GM19238 (cell line): Measurements from ENCODE around the gene TTC7B.

Experiments
- DNase-seq: peaks from one replicate; pipeline ENCODE4 v3.0.0; 2011; ENCODE audit warnings: low spot score; ENCODE audit not compliant: insufficient read length

The TTC7B gene

DNA sequence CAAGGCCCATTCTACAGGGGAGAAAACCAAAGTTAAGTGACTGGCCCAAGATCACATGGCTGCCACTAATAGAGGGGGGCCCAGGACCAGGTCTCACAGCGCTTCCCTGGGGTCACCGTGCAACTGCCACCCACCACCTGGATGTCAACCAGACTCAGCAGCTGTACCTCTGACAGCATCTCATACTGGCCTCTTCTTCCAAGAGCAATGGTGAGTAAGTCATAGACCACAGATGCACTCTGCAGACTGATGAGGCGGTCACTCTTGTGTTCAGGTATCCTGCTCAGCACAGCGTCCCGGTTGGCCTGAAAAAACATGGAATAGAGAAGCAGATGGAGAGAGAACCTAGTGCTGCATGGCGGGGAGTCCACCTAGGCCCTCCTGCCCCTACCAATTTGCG lies 139.9 kb downstream of the TTC7B start:
- DNase-seq = no peak

DNA sequence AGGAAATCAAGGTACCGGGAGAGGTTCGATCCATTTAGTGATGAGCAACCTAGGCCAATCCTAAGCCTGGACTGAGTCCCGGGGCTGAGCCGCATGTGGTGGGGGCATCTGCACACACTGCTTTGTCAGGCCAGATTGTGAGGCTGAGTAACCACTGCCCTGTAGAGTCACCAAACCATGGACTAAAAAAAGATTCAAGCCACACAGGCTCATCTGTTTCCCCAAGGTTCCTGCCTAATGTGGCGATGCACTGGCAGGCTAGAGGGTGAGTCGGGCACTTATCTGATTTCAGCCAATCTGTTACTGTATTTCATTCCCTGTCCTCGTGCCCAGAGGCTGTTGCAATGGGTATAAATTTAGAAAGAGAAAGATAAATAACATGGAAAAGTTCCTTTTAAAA lies 140.8 kb downstream of the TTC7B start:
- no peak for DNase-seq

DNA sequence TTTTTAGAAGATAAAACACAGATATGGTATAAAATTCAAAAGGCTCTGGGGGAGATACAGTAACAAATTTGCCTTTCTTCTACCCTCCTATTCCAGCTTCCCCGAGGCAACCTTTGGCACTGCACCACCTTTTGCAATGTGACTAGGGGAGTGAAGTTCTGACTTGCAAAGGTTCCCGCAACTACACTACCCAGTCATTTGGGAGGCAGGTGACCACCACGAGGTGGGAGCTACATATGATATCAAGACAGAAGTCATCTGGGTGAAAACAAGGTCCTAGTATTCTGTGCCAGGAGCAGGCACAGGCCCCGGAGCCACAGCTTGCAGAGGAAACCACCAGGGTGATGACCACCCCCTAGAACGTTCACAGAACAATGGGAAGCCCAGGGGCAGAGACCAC lies 141.5 kb downstream of the TTC7B start:
- no peak for DNase-seq

DNA sequence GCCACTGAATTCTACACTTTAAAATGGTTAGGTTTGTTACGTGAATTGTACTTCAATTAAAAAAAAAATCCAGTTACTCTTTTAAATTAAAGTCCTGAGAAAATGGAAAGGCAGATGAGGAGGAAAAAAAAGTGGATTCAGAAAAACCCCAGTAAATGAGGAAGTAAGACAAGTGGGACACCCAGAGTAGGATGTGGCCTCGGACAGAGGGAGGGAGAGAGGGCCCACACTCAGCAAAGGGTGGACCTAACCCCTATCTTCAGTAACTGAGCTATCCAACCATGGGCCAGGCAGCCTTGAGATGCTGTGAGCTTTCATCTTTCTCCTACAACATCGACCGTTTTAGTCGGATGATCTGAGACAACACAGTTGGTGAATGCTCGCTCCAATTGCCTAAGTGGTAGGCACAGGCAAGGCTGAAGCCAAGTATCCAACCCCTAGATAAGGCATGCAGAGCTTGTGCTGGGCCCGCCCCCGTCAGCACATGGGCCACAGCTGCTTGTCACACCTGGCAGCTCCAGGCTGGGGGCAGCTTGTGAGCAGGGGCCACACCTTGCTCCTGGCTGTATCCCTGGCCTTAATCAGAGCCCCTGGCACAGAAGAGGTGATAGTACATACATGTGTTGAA lies 142.1 kb downstream of the TTC7B start:
- no peak for DNase-seq

DNA sequence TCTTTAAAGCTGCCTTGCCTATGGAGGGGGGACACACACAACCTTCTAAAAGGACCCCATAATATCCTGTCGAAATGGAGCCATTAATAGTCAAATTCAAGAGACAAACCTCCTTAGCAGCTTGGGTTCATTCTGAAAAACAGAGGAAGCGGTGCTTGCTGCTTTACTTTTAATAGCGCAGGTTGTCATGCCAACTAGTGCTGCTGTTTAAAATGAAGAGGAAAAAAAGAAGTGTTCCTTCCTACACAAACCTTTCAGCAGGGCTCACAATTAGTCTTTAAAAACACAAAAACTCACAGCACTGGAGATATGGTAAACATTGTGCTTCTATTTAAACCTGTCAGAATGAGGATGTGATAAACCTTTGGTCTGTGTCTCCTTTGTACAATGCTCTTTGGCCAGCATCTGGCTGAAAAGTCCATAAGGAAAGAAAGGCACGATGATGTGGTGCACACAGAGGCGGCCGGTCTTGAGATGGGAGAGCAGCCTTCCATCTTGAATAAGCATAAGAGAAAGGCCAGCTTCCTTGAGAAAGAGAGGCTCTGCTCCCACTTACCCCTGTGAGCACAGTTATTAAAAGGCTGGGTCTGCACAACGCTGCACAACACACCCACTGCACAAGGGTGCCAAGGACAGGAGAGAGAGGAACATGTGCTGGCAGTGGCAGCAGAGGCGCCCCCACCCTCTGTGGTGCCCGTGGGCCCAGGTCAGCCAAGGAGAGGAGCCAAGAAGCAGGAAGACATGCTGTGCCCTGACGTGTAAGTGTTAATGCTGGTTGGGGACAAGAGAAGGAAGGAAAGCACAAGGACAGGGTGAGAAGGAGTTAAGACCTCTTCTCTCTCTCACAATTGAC lies 144.6 kb downstream of the TTC7B start:
- no peak for DNase-seq

DNA sequence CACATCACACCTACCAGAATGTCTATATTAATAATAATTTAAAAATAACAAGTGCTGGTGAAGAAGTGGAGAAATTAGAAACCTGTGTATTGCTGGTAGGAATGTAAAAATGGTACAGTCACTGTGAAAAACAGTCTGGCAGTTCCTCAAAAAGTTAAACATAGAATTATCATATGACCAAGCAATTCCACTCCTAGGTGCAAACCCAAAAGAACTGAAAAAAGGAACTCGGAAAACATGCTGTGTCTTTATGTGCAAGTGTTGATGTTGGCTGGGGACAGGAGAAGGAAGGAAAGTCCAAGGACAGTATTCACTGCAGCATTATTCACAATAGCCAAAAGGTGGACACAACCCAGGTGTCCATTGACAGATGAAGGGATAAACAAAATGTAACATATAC lies 146.5 kb downstream of the TTC7B start:
- DNase-seq = no peak

DNA sequence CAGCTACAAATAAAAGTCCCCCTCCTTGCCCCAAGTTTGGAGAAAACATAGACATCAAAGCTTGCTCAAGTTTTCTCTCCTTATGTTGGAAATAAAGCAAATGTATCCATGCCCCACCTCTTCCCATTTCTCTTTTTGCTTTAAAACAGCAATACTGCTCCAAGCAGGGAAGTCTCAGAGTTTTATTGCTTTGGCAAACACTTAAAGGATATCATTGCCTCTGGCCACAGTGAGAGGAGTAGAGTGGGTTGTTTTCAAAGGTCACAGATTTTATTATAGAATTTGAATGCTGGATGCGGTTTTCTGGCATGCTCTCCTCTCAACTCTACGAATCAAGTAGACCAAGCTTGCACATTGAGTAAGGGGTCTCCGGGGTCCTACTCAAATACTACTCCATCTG lies 149.7 kb downstream of the TTC7B start:
- no peak for DNase-seq

DNA sequence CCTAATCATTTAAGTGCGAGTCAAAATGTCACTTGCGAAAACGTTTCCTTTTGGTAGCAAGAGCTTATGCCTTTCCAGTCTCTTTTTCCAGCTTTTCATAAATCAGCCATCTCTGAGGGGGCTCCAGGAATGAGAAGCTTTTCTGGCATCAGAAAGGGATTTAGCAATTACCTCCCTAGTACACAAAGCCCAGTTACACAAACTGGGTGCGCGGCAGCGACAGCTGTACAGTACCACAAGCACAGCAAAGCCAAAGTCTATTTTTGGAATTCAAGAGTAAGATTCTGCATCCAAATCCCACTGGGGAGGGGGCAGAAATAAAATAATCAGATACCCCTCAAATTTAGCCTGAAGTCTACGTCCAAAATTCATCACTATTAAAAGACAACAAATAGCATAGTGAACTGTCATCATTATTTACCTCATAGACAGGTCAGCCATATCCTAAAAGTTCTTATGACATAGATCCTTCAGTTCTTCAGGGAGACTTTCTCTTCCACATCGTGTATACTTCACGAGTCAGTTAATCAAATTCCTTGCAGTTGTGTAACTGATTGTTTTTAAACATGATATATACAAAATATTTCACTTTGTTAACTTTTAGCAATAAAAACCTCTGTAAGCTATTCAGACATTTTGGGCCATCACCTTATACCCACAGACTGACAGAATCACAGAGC lies 150.8 kb downstream of the TTC7B start:
- DNase-seq = no peak

DNA sequence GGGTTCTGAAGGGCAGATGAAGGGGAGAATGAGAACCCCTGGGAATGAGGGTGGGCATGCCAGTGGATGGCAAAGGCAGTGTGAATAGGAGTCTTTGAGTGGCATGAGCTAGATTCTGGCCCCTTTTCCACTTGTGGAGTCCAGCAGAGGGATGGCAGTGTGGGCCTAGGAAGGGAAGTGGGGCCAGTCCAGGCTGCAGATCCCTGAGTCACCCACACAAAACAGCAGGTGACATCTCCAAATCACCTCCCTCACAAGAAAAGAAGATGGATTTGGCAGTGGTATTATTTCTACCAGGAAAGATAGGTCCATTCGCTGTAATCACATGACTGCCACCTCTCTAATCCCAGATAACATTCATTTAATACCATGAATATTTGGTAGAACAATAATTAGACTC lies 151.3 kb downstream of the TTC7B start:
- no peak for DNase-seq

DNA sequence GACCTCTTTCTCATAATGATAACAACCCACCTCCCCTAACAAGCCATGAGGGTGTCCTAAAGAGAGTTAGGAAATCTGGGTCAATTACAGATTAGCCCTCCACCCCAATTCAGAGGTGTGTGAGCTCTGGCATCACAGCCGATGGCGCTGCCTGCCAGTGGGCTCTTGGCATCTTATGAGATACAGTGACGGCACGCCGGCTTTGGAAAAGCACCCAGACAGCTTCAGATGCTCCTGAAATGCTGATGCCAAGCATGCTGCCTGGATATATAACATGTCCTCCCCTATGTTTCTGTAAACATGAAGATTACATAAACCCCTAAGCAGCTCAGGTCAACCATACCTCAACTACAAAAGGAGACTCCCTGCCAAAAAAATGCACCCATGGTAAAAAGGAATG lies 152.6 kb downstream of the TTC7B start:
- no peak for DNase-seq

DNA sequence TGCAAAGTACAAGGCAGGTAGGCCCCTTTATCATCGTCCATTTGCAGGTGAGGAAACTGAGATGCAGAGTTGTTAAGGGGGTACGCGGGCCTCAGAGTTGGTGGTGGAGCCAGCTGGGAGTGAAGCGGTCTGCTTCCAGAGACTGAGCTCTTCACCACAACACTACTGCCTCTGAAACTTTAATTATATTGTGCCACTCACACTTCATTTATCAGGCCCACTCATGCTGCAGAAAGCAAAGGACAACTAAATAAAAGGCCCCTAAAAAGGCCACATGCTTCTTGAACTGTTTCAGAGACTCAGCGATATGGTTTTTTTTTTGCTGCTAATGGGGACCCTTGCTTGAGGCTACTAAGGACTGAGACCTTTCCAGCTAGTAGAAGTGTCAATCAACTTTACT lies 153.1 kb downstream of the TTC7B start:
- no peak for DNase-seq

DNA sequence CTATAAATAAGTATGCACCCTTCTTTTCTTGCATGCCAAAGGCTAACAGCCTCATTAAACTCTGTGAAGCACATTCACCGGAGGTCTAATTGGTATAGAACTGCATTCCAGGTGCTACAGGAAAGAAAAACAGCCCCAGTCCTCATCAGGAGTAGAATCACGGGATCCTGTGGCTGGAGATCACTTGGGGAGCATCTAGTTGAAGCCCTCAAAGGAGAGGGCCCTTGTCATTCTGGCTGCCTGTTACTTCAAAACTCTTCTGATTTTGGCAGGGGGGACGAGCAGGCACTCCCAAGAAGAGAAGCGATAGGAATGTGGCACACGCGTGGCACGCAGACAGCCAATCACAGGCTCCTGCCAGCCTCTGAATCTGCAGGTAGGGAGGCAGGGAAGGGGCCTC lies 154.4 kb downstream of the TTC7B start:
- DNase-seq = no peak

DNA sequence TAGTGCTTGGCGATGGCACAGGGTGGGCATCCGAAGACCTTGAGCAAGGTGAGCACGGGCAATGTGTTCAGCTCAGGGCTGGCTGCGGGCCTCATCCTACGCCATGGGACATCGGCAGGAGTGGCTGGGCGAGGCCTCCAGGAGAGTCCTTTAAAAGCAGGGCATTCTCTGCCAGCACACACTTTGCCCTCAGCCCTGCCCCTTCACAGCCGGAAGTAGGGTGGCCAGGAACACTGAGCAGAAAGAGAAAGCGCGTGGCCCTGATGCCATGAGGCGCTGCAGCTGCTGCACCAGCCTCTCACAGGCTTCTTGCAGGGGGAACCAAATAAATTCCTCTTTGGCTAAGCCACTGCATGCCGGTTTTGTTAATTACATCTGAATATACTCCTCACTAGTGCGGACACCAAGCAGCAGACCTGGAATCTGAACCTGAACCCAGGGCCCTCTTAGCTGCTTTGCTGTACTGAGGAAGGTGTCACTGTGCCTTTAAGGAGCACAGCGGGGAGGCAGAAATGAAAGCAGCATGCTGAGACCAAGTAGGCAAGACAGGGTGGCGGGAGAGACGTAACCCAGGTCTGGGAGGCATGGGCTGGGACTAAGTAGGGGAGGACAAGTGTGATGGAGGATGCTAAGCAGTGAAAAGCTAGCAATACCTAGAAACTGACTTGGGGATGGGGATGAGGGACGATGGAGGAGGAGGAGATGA lies 155.2 kb downstream of the TTC7B start:
- DNase-seq = no peak

DNA sequence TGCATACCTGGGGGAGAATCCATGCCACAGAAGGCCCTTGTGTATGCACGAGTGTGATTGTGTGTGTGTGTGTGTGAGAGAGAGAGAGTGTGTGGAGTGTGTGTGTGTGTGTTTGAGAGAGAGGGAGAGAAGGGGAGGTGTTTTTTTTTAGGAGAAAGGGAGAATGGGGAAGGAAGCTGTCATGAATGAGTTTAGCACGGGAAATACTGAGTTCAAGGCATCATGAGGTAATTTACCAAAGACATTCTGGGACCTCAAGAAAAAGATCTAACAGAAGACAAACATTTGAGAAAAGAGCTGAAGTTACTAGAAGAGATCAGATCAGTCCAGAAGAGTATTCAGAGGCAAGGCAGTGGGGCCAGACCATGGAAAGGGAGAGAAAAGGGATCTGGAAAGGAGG lies 157.1 kb downstream of the TTC7B start:
- no peak for DNase-seq

DNA sequence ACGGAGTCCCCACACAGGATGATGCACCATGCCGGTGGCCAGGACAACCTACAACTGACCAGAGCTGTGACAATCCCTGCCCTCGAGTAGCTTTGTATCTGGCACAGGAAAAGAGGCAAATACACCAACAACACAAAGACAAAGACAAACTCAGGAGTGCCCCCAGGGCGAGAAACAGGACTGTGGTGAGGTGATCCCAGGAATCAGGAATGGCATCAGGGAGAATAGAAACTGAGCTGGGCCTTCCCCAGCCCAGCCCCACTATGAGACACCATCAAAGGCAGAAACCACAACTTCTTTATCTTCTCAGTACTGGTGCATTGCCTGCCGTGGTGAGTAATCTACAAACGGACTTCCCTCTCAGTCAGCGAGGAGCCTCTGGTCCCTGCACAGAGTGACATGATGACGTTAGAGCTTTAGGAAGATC lies 157.7 kb downstream of the TTC7B start:
- DNase-seq = no peak

DNA sequence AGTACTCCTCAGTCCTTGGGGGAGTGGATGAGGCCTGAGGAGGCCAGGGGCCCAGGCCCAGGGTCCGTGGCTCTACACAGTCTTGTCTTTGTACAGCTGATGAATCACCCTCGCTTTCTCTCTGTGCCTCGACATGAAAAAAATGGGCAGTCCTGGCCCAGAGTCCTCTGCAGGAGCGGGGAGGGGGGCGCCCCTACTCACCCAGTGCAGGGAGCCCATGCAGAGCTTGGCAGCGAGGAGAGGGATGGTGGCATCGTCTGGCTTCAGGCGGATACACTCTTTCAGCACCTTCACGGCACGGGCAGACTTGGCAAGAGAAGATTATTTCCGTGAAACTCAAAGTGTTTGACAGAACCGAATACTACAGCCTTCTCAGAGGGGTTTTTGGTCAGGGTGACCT lies 159.3 kb downstream of the TTC7B start:
- DNase-seq = no peak

DNA sequence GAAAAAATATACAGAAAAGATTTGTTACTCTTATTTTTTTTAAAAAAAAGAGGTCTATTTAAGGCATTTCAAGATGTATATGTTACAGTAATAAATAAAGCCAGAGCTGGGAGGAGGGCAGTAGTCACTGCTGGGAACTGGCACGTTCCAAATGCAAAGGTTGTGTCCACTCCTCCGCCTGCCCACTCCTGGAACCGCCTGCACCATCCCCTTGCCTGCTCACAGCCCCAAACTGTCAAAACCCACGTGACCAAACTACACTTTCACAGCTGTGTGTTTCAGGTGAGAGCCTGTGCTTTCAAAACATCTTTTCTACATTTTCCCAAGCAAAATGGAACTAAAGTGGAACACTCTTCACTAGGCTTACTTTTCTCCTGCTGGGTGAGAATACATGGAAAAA lies 160.4 kb downstream of the TTC7B start:
- DNase-seq = no peak

DNA sequence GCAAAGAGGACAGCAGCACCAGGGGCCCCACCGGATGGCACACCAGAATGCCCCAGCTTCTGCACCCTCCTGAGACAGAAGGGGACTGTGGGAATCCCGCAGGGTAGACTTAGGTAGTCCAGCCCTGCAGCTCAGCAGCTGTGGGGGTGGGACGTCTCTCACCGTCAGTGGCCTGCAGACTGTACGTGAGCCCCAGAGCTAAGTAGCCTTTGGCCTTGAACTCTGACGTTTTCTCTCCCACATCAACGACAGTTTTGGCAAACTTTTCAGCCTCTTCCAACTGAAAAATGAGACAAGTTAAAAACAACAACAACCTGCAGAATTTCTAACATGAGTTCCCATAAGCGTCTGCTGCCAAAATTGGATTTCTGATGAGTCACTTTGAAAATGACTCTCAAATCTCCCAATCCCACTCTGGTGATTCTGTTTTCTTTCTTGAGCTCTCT lies 161.4 kb downstream of the TTC7B start:
- no peak for DNase-seq

DNA sequence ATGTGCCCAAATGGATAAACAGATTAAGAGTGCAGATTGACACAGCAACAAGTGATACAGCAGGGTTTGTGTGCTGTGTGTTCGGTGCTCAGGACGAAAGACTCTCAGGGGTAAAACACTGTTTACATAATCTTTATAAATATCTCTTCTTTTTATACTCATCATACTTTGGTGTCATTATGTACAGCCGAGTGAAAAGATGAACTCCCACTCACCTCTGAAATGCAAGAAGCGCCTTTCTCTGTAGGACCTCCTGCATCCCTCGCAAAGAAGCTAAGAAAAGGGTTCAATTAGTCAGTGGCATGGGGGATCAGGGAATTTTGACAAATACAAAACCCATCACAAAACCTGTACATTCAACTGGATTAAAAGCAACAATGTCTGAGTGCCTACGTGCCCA lies 163.6 kb downstream of the TTC7B start:
- DNase-seq = no peak

DNA sequence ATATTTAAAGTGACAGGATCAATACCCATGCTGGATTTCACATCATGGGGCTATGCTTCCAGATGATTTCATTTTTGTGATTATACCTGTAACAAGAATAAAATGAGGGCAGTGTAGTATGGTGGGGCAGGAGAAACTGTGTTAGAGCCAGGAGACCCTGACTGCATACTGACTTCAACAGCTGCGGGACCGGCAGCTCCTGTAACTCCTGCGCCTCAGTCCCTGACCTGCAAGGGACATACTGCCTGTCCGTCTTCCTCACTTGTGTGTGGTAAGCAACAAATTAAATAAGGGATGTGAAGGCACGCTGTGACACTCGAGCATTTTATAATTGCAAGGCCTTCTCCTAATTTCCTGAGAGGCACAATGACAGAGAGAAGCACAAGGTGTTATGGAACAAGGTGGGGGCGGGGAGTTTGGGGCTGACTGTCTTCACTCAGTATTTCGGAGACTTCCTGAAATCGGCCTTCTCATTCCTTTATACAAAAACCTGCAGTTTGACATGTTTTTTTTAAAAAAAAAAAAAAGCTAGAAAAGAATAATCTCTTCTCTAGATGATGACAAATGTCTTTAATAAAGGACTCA lies 164.2 kb downstream of the TTC7B start:
- no peak for DNase-seq

DNA sequence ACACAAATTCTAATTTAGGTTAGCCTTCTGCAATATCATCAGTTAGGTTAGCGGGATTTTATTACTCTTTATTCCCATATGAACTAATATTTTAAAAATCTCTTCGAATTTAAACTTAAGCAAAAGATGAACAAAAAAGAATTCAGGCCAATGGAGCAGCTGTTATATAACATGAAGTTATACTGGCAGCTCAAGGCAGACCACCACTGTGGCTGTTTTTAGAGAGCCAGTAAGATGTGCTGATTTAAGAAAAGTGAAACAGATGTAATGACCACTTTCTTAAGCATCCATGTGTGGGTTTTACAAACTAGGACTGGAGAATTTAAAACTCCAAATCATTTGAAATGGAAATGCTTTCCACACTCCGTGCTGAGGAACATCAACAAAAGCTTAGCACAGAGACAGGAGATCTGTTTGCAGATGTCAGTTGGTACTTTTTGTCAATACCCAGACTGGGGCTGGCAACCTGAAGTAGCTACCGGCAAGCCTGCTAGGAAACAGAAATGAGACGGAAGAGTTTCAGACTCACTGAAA lies 164.9 kb downstream of the TTC7B start:
- DNase-seq = no peak
